WERI-Rb-1 (cell line): Measurements from ENCODE around the gene CCNA2.

Source experiments
- DNase-seq: peaks from one replicate; pipeline ENCODE4 v3.0.0-alpha.2; 2020
- H3K27ac ChIP-seq: fragments of 250-450 bp; sonication (Bioruptor Pico); 2 replicates; pipeline ENCODE4 v1.5.1; 2020; ENCODE audit warnings: mild to moderate bottlenecking, moderate library complexity
- H3K27me3 ChIP-seq: fragments of 250-450 bp; sonication (Bioruptor Pico); 2 replicates; pipeline ENCODE4 v1.5.1; 2021; ENCODE audit warnings: mild to moderate bottlenecking, low read depth, moderate library complexity; ENCODE audit not compliant: insufficient read depth, severe bottlenecking
- H3K36me3 ChIP-seq: fragments of 250-450 bp; sonication (Bioruptor Pico); 2 replicates; pipeline ENCODE4 v1.5.1; 2020; ENCODE audit warnings: mild to moderate bottlenecking, moderate library complexity
- H3K4me3 ChIP-seq: 2 replicates; pipeline ENCODE4 v1.5.1; 2011; ENCODE audit warnings: low read depth, mild to moderate bottlenecking, control low read depth, low read length
- H3K9me3 ChIP-seq: fragments of 250-450 bp; sonication (Bioruptor Pico); 2 replicates; pipeline ENCODE4 v1.5.1; 2021; ENCODE audit warnings: mild to moderate bottlenecking, moderate library complexity; ENCODE audit not compliant: severe bottlenecking
- TF ChIP-seq, protein P1 (sequence below): IDR thresholded peaks from 2 replicates; pipeline ENCODE4 v1.5.1; 2011; ENCODE audit warnings: low read depth, mild to moderate bottlenecking, control low read depth, inconsistent platforms, low read length

Gene CCNA2

DNA sequence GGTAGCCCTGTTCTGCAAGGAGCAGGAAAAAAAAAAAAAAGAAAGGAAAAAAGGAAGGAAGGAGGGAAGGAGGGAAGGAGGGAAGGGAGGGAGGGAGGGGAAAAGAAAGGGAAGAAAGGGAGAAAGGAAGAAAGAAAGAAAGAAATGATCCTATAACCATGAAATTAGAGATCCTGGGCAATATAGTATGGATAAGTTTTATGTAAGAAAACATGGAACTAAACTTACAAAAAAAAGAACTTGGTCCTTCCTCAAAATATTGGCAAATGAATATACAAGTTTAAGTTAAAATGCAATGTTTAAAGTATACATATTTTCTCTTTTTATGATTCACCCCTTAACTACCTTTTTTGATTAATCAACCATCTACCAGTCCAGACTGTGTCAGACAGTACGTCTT lies 27.7 kb upstream of the CCNA2 start:
- Histone ChIP-seq H3K9me3 (no peaks in the 10 kb centered on the region), H3K36me3 (peaks cover 28% of the 10 kb centered on the region), H3K27me3 (no peaks in the 10 kb centered on the region), H3K27ac (no peak overlapping the region), H3K4me3 (no peak overlapping the region)
- no peak for DNase-seq
- TF ChIP-seq, protein P1, sequence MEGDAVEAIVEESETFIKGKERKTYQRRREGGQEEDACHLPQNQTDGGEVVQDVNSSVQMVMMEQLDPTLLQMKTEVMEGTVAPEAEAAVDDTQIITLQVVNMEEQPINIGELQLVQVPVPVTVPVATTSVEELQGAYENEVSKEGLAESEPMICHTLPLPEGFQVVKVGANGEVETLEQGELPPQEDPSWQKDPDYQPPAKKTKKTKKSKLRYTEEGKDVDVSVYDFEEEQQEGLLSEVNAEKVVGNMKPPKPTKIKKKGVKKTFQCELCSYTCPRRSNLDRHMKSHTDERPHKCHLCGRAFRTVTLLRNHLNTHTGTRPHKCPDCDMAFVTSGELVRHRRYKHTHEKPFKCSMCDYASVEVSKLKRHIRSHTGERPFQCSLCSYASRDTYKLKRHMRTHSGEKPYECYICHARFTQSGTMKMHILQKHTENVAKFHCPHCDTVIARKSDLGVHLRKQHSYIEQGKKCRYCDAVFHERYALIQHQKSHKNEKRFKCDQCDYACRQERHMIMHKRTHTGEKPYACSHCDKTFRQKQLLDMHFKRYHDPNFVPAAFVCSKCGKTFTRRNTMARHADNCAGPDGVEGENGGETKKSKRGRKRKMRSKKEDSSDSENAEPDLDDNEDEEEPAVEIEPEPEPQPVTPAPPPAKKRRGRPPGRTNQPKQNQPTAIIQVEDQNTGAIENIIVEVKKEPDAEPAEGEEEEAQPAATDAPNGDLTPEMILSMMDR: no peak

DNA sequence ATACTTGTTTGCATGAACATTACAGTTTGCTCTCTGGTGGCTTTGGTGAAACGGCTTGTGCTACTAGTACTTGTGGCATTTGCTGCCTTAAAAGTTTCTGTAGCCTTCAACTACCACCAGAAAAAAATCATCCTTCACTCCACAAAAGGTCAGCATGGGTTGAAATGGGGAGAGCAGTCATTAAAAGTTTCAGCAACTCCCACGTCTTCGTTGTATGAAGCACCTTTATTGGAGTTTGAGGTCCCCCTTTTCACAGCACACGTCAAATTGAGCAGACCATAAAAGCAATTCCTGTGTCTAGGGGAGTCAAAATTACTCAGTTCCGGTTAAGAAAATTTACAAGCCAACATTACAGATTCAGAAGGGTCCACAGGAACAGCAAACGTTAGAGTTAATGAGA lies 23.0 kb upstream of the CCNA2 start:
- Histone ChIP-seq H3K27me3 (no peaks in the 10 kb centered on the region), H3K27ac (no peak overlapping the region), H3K9me3 (no peaks in the 10 kb centered on the region), H3K36me3 (peaks cover 42% of the 10 kb centered on the region), H3K4me3 (no peak overlapping the region)
- TF ChIP-seq, protein P1: no peak
- no peak for DNase-seq

DNA sequence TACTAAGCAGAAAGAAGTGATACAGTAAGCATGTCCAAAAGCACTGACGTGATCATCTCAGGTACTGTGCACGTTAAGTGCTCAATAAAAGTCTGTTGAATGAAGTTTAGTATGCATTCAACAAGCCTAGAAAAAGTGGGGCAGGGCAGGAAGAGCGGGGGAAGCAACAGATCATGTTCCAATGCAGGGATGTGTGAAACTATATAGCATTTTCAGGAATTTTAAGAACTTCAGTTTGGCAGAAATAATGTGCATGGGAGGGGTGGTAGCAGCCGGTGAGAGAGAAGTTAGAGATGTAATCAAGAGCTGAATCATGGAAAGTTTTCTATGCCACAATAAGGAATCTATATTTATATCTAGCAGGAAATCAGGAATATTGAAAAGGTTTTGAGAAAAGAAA lies 19.2 kb upstream of the CCNA2 start:
- no peak for DNase-seq
- H3K27me3 ChIP-seq: no peaks in the 10 kb centered on the region
- H3K36me3 ChIP-seq: peaks cover 41% of the 10 kb centered on the region
- no peaks in the 10 kb centered on the region for H3K9me3 ChIP-seq
- TF ChIP-seq, protein P1: no peak
- no peak overlapping the region for H3K4me3 ChIP-seq
- H3K27ac ChIP-seq: no peak overlapping the region

DNA sequence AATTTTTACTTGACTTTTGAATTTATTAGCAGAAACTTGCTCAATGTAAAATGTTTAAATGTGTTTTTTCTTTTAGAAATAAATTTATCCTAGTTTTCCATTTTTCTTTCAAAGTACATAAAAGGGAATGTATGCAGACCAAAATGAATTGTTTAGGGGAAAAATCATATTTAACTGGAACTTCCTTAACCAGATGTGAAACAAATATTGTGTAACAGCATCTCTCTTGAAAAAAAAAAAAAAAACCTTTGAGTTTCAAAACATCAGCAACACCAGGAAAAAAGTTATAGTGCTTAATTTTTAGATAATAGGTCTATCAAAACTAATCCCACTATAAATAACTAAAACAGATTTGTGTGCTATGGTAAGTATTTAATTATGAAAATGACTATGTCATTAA lies 14.5 kb upstream of the CCNA2 start:
- H3K36me3 ChIP-seq: peaks cover 38% of the 10 kb centered on the region
- no peaks in the 10 kb centered on the region for H3K9me3 ChIP-seq
- TF ChIP-seq, protein P1: no peak
- DNase-seq: no peak
- no peak overlapping the region for H3K27ac ChIP-seq
- H3K4me3 ChIP-seq: no peak overlapping the region
- no peaks in the 10 kb centered on the region for H3K27me3 ChIP-seq

DNA sequence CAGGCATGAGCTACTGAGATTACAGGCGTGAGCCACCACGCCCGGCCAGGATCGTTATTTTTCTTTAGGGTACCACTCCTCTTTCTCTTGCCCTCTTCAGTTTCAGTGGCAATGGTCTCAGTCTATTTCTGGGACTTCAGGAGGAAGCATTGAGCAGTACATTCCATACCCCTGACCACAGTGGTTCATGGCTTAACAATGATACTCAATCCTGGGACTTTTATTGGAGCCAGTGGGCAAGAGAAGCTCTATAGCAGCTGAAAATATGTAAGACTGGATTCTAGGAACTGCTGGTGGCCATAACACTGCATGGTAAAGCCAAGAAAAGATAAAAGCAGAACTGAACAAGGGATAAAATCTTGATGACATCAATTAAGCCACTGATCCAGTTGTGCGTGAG lies 5.8 kb upstream of the CCNA2 start:
- no peak overlapping the region for H3K27ac ChIP-seq
- H3K9me3 ChIP-seq: no peaks in the 10 kb centered on the region
- no peak overlapping the region for H3K4me3 ChIP-seq
- TF ChIP-seq, protein P1: no peak
- no peaks in the 10 kb centered on the region for H3K27me3 ChIP-seq
- no peak for DNase-seq
- peaks cover 27% of the 10 kb centered on the region for H3K36me3 ChIP-seq

DNA sequence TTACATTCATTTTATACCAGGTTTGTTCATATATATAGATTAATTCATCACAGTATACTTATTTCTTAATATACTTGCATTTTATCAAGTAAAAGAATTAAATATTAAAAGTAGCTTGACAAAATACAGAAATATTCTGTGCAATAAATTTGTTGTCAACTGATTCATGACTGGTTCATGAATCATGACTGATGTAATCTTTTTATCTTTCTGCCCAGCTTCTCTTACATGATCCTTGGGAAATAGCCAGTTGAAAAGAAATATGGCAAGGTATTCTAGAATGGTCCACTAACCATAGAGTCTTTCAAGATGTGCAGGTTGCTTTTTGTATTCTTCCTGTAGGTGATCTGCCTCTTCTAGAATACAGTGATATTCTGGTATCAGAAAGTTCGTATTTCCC lies 4.2 kb upstream of the CCNA2 start:
- Histone ChIP-seq H3K27me3 (no peaks in the 10 kb centered on the region), H3K27ac (no peak overlapping the region)
- DNase-seq: no peak

More for the DNA sequence above, 4.2 kb upstream of the CCNA2 start:
- H3K9me3 ChIP-seq: no peaks in the 10 kb centered on the region
- peaks cover 21% of the 10 kb centered on the region for H3K36me3 ChIP-seq
- TF ChIP-seq, protein P1: no peak
- H3K4me3 ChIP-seq: no peak overlapping the region
